CD4-positive, alpha-beta T cell treated with Interleukin-12 subunit alpha and Interleukin-12 subunit beta, for 1 hour (primary cell): ENCODE results near the gene LPCAT1.
"Not testable (repeated sequence)": the region's sequence is repeated elsewhere in the genome, so short reads cannot be mapped to it uniquely, and the experiment has no call there.

Source experiments
- DNase-seq: peaks from one replicate; pipeline ENCODE4 v3.0.0-alpha.2; 2020

Gene LPCAT1

DNA sequence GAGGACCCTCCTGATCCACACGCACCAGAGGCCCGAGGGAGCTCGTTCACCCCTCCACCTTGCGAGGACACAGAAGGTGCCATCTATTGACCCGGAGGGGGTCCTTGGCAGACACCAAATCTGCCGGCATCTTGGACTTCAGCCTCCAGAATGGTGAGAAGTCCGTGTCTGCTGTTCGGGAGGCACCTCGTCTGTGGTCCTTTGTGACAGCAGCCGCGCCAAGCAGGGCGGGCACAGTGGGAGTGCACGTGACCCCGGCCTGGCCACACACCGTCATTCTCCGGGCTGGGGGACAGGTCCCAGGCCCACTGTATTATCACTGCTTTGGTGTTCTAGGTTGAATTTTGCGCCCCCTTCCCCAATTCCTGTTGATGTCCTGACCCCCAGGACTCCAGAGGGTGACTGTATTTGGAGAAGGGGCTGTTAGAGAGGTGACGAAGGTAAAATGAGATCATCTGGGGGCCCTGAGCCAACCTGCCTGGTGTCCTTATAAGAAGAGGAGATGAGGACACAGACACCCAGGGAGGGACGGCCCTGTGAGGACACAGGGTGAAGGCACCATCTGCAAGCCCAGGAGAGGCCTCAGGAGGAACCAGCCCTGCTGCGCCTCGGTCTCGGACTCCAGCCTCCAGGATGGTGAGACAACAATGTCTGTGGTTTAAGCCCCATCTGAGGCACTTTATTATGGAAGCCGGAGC lies 15.7 kb downstream of the LPCAT1 start:
- DNase-seq: no peak

DNA sequence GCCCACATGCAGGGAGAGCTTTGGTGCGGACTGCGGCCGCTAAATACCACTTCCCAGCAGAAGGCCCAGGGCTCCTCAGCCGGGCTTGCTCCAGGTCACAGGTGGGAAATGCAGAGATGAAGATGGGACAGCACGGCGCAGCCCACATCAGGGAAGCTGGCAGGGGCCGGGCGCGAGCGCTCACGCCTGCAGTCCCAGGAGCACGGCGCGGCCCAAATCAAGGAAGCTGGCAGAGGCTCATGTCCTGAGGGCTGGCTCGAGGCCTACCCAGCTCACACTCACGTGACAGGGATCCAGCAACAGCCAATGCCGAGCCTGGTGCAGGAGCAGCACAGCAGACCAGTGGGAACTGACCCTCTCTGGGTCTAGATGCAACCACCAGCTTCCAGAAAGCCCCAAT lies 16.3 kb downstream of the LPCAT1 start:
- DNase-seq: no peak

DNA sequence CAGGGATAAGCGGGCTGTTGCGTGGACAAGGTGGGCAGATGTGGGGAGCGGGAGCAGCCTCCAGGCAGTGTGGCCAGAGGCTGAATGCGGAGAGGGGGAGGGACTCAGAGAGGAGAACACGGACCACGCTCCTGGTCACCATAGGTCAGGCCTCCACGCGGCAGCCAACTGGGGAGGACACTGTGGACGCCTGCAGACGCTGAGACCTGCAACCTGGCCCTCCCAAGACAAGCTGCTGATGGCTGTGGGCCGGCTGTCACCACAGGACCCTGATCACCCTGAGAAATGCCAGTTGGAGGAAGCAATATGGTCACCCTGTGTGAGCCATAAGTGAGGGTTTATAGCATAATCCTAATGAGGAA lies 16.8 kb downstream of the LPCAT1 start:
- no peak for DNase-seq

DNA sequence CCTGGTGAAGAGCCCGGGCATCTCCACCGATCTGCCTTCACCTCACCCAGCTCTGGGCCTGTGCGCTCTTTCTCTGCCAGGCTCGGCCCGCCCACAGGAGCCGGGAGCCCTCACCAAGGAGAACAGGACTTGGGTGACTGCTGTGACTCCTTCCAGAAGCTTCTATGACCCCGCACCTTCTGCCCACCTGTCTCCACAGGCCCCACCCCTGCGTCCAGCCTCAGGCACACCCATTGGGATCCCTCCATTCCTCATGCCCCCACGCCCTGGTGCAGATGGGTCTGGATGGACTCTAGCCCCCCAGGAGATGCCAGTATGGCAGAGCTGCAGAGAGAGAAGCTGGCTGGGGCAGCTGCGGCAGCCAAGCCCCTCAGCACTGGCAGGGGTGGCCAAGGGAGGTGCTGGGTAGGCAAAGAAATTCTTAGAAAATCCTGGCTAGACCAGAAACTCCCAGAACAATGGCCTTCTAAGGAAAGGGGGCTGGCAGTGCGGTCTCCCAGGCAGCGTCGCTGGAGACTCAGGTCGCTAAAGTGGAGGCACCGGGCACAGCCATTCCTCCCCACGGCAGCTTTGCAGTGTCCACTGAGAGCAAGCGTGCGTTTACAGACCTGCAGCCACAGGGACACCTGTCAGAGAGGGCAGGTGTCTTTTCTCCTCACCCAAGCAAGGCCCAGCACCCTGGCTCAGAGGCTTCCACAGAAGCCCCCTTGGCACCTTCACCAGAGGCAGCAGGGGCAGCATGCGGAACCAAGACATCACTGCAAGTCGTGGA lies 17.3 kb downstream of the LPCAT1 start:
- no peak for DNase-seq

DNA sequence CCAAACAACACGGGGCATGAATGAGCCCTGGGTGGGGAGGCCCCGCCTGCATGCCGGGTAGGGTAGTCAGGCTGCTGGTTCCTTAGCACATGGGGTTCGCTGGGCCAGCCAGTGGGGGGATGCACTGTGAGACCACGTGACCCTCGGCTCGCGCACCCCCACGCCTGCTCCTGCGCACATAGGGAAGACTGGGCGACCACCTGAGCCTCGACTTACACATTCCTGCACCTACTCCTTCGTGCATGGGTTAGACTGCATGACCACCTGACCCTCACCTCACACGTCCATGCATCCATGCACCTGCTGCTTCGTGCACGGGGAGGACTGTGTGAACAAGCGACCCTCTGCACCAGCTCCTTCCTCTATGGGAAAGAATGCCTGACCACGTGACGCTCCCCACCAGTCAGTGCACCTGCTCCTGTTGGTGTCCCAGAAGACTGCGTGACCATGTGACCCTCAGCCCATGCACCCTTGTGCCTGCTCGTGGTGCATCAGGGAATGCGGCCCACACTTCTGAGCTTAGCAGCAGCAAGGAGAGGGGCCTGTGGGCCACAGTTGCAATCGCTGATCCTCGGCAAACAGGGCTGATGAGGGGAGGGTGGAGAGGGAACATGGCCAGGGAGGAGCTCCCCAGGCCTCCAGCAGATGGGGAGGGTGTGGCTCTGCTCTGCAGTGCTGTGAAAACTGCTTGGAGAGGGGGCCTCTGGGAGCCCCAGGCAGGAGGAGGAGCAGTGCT lies 18.1 kb downstream of the LPCAT1 start:
- no peak for DNase-seq

DNA sequence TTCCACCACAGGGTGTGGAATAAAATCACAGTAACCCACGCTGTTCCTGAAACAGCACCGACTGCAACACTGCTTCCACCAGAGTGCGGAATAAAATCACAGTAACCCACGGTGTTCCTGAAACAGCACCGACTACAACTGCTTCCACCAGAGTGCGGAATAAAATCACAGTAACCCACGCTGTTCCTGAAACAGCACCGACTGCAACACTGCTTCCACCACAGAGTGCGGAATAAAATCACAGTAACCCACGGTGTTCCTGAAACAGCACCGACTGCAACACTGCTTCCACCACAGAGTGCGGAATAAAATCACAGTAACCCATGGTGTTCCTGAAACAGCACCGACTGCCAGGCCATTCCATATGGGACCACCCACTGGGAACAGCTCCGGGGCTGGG lies 18.7 kb downstream of the LPCAT1 start:
- not testable (repeated sequence) for DNase-seq

DNA sequence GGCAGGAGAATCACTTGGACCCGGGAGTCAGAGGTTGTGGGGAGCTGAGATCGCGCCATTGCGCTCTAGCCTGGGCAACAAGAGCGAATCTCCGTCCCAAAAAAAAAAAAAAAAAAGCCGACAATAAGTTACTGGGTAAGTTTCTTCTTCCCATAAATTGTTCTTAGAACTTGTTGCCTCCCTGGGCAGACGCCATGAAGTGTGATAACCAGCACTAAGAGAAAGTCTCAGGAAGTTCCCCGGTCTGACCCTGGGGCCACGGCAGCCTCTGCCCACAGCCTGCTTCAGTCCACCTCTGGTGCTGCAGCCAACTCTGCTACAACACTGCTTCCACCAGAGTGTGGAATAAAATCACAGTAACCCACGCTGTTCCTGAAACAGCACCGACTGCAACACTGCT lies 19.1 kb downstream of the LPCAT1 start:
- DNase-seq: no peak

DNA sequence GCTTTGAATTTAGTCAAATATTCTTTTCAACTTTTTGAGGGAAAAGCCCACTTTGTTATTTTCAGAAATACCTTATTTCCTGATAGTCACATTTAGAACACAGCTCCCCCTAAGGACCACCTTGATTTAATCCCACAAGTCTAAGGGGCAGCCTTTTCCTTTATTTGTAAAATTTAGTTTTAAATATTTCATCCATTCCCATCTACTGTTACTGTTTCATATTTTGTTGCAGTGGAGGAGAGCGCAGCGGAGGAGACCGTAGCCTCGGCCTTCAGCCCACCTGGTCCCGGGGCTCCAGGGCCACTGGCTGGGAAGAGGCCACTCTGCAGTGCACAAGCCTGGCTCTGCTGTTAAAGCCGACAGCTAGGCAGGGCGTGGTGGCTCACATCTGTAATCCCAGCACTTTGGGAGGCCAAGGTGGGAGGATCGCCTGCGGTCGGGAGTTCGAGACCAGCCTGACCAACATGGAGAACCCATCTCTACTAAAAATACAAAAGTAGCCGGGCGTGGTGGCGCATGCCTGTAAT lies 19.6 kb downstream of the LPCAT1 start:
- DNase-seq: no peak

DNA sequence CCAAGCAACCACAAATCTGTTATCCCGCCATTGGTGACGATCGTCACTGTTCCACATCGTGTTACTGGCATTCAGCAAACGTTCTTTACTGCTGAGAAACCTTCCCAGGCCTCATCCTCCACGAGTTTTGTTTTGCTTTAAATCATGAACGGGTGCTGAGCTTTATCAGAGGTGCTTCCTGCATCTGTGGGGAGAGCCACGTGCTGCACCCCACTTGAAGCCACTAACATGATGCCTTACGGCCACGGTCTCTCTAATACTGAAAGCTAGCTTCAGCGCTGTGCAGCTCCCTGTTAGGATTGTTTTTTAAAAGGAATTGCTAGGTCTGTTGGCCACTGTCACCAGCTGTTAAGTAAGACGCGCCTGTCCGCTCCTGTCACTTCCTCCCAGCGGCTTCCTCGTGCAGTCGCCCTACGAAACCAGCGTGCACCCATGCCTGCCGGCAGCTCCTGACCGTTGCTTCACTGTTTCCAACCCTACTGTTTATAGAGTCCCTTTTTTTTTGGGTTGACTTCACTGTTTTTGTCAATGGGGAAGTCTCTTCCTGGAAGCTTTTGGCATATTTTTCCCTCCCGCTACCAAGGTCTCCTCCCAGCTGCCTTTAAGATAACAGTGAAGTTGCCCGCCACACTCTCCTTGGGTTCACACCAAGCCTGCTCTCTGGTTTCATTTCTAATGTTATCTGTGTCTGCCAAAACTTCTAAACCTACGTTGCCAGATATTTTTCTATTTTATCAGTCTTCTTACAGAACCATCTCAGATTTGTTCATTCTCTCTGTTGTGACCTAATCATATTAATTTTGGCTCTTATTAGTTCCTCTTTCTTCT lies 20.3 kb downstream of the LPCAT1 start:
- no peak for DNase-seq

DNA sequence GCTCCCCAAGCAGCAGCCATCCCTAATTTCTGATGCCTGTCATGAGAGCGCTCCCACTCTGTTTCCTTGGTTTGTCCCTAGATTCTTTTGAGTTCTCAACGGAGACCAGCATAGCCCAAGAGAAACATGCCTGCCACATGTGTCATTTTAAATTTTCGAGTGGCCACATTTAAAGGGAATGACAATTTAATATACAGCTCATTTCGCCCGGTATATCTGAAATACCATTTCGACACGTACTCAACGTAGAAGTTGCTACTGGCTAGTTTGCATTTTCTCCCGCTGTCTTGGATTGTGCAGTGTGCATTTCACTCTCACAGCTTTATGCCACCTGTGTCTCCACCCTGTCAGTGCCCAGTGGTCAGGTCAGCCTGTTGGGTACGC lies 21.0 kb downstream of the LPCAT1 start:
- no peak for DNase-seq

DNA sequence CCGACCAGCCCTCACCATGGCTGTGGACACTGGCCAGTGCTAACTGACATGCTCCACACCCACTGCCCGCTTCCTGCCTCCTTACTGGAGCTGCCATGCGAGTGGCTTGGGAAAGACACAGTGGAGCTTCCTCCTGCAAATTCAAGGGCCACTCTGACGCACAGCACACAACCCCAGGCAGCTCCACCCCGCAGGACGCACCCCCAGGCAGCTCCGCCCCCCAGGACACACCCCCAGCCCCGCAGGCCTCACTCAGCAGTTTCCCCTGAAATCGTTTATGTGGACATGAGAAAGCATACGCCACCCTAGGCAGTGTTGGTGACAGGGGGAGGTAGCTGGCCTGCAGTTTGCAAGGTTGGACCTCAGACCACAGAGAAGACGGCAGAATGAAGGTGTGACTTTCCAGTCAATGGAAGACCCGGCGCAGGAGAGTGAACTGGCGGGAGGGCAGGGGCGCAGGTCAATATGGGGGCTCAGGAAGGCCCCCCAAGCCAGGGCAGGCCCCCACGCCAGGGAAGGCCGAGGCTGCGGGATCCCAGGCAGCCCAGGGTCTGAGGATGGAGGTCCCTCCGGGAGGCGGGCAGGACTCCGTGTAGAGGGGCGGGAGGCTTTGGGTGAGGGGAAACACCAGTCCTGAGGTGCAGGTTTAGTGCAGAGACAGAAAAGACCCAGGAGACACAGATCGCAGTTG lies 21.6 kb downstream of the LPCAT1 start:
- DNase-seq: peak; percentile 36

DNA sequence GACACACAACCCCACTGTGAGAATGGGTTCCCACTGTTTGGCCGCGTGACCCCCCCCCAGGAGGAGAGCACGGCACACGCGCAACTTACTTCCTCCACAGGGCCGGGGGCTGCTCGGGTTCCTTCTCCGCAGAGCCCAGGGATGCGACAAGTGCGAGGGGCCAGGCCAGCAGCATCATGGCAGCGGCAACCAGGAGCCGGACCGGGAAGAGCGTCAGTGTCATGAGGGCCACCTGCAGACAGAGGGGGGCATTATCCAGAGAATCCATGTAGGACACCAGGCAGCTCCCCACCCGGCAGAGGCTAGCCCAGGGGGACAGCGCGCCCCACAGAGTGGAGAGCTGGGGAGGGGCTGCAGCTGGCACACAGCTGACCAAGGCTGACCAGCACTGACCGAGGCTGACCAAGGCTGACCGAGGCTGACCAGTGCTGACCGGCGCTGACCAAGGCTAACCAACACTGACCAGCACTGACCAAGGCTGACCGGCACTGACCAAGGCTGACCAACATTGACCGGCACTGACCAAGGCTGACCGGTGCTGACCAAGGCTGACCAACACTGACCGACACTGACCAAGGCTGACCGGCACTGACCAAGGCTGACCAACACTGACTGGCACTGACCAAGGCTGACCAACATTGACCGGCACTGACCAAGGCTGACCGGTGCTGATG lies 22.3 kb downstream of the LPCAT1 start:
- no peak for DNase-seq

DNA sequence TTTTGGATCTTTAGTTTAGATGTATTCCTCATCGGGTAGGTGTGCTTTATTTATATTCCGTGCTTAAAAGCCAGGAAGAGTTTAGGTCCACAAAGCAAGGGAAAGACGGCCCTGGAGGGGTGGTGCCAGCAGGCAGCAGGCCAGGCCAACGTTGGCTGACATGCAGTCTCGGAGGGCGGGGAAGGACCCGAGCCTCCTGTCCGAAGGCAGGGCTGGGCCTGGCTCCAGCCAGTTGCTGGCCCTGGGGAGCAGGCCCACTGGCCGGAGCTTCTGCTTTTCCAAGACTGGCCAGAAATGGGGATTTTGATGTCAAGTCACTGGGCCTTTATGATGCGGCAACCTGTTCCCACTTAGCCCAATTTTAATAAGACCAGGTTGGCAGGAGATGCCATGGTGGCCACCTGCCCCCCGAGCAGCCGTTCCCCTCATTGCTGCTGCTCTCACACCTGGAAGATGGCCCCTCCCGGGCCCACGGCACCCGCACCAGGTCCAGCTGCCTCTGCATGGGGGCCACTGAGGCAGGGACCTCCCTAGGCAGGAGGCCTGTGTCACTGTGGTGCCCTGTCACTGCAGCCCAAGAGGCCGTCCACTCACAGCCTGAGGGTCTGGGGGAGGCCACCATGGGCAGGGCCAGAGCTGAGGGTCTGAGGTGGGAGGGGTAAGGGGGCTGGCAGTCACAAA lies 23.2 kb downstream of the LPCAT1 start:
- no peak for DNase-seq

DNA sequence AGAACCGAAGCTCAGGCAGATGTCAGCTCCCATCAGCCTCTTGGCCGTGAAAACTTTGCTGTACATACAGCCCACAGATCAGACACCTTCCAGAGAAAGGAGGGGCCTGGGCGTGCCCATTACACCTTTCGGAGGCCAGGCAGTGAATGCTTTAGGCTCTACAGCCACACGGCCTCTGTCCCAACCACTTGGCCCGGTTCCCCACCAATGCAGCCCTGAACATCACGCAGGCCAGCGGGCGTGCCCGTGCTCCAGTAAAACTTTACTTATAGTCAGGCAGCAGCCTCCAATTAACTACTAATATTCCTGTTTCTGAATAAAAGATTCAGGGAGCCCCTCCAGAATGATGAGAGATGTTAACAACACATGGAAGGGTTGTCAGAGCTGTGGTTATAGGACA lies 23.9 kb downstream of the LPCAT1 start:
- no peak for DNase-seq

DNA sequence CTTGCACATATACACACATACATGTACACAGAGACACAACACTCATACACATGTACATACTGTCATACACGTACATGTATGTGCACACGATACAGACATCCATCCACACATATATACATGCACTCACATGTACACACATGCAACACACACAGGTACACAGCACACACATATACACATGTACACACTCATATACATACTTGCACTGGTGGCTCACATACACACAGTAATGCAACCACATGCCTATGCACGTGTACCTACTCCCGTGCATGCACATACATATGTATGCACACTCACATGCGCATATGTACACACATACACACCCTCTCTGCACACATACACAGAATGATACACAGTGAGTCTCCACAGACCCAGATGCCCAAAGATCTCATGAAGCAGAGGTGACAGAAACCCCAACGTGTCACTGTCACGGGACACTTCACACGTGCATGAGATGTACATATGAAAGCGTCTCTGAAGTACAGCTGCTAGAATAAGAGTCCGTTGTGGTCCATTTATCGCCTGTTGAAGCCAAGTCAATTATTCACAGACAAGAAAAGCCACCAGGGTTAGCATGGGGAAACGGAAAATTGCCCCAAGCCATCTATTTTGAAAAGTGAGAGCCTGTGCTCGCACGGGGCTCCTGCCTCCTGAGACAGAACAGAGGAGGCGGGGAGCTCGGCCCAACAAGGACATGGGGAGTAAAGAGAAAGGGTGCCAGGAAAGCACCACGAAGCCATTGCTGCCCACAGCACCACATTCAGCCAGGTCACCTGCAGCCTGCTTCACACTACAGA lies 24.9 kb downstream of the LPCAT1 start:
- no peak for DNase-seq

DNA sequence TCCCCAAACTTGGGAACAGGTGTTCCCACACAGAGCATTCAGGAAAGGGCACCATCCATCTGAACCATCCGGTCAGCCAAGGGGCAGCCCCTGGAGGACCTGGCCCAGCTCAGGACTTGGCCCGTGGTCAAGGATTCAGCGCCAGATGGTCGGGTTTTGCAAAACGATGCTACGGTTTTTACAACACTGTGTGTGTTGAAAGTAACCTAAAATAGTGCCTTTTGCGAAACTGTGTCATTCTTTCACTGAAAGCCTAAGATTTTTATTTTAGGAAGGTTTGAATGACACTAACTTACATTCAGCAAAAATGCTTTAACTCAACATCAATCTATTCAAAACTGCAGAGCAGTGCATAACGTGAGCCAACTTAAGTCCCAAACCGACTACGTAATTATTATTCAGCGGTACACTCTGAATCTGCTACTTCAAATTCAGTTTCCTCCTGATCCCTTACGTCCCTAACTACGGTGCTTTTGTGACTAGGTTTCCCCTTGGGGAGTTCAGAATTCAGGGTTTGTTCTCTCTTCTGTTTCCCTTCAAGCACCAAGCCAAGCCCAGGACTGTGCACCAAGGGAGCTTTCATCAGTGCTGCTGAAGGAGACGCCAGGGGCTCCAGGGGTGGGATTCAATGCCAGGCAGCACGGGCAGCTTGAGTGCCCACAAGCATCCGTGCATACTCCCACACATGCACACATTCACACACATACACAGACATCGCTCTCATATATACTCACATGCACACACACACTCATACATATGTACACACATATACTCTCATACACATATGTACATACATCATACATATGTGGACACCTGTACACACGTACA lies 25.8 kb downstream of the LPCAT1 start:
- no peak for DNase-seq

DNA sequence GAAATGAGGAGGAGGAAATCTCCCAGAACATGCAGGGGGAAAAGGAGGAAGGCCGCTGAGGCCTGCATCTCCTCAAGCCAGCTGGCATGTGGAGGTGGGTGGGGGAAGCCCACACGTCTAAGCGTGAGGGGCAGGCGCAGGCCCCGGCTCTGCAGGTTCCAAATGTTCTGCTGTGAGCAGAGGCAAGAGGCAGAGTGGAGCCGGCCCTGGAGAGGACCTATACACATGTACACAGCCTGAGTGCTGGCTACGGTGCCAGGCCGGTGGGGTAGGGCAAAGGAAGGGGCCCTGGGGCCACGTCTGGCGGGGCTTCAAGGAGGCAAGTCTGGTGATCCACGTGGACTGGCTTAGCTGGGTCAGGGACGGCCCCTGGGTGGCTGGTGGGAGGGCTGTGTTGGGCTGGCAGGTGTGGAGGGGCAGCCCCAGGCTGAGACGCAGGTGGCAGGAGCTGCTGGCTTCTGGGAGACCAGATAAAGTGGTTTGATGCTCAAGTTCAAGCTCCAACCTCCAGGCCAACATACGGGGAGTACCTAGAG lies 26.4 kb downstream of the LPCAT1 start:
- no peak for DNase-seq

DNA sequence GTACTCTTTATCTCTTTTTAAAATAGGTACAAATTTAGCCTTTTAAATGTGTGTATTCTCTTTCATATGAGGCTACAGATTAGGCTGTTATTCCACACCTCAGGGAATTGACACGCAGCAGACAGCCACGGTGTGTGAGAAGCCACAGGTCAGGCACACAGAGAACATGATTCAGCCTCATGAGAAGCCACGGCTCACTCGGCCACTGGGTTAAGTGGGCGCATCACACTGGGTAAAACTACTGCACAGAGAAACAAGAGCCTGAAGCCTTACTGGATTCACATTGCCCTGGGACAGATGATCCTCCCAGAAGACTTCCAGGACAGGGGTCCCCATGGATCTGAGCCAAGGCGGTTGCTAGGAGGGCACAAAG lies 28.2 kb downstream of the LPCAT1 start:
- no peak for DNase-seq
